HG02973 (cell line): ENCODE measurements around the gene LUC7L2.
"Not testable (repeated sequence)": the region's sequence is repeated elsewhere in the genome, so short reads cannot be mapped to it uniquely, and the experiment has no call there.

Experiments
- ATAC-seq: cut with Tn5 transposase; IDR thresholded peaks from one replicate; pipeline ENCODE4 v1.9.1; 2021; ENCODE audit warnings: moderate library complexity; ENCODE audit not compliant: unreplicated experiment

Gene LUC7L2

DNA sequence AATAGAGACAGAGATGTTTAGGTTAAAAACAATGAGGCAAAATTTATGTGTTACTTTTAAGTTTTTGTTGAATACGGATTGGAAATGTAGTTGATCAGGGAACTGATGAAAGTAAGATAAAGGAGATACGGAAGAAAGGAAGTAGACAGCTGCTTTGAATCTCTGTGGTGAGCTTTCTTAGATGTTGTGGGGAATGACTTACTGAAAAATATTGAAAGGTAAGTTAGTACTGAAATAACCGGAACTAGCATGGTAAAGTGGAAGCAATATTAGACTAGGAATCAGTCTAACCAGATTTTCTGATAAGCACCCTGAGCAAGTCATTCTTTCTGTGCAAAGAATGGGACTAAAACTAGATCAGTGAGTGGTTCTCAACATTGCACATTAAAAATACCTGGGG is 34.8 kb downstream of the LUC7L2 start:
- ATAC-seq, result no peak

DNA sequence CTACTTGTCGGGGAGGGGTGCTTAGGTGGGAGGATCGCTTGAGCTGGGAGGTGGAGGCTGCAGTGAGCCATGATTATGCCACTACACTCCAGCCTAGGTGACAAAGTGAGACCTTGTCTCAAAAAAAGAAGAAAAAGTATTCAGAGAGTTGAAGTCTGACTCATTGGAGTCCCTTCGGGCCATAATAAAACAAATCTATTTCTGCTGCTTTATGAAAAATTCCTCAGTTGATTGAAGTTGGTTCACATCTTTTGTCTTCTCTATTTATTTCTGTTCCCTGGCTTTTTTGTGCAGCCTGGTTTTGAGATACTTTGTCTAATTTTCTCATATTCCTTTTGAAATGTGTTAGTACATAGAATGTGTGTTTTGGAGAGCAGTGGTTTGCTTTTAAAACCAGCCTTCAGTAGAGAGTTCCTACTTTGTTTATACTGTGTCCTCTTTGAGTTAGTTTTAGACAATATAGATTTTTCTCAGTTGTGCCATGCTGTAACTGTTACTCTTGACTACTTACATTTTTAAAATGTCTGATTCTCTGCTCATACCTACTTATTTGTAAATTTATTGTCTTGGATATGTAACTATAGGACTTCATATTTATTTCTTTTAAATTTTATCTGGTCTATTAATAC is 36.7 kb downstream of the LUC7L2 start:
- ATAC-seq, result no peak

GRCh38 chr7:139397192-139397591 is 37.5 kb downstream of the LUC7L2 start:
- ATAC-seq, result no peak

DNA sequence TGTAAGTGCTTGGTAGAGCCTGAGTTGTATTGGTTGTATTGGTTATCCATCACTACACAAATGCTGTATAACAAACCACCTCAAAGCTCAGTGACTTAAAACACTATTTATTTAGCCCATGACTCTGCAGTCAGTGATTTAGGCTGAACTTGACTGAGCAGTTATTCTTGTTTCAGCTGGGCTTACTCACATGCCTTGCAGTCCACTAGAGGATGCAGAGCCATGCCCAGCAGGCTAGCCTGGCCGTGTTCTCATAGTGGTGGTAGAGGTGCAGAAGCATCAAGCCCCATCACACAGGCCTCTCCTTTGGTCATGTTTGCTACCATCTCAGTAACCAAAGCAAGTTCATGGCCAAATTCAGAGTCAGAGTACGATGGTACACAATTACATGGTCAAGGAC is 43.9 kb downstream of the LUC7L2 start:
- no peak for ATAC-seq

DNA sequence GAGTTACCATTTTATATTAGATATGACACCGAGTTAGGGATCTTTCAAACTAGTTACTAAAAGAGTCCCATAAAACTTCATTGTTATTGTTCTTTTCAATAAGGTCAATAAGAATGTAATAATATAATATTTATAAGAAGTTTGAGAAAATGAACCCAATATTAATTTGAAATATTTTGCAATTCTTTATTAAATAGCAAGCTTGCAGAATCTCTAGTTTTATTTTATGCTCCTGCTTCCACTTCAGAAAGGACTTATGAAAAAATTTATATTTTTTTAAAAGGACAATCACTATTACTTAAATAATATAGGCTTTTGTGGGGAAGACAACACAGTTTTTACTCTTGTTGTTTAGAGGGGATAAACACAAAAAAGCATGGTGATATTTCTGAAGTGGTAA is 47.9 kb downstream of the LUC7L2 start:
- no peak for ATAC-seq

- not testable (repeated sequence) for ATAC-seq
Observed at GRCh38 chr7:139414743-139415402, 55.2 kb downstream of the LUC7L2 start.

DNA sequence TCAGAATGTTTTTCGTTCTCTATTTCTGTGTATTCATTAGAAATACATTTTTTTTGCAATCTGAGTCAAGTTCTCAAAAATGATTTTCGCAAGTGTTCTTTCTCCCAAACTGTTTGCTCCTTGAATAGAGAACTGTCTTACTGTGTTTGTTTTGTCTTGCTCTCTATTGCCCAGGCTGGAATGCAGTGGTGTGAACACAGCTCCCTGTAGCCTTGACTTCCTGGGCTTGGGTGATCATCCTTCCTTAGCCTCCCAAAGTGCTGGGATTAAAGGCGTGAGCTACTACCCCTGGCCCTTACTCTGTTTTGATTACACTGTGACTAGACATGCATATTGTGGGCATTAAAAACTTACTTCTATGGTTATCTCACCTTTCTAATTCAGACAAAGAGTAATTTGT is 56.7 kb downstream of the LUC7L2 start:
- ATAC-seq, result no peak

GRCh38 chr7:139417478-139417877 is 57.8 kb downstream of the LUC7L2 start:
- ATAC-seq, result no peak

DNA sequence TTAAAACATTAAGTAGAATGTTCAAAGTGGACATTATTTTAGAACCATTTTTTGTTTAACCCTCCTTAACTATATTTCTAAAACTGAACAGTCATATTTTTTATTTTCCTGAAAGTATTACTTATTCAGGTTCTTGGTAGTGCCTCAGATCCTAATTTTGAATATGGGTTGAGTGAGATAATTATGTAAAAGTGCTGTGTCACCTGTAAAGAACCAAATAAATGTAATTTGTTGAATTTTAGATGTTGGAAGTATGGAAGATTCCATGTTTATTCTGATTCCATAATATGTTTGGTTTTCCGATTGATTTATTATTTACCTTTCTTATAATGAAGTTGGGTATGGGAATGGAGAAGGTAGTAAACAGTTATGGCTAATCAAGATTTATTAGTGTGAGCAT is 61.4 kb downstream of the LUC7L2 start:
- no peak for ATAC-seq

DNA sequence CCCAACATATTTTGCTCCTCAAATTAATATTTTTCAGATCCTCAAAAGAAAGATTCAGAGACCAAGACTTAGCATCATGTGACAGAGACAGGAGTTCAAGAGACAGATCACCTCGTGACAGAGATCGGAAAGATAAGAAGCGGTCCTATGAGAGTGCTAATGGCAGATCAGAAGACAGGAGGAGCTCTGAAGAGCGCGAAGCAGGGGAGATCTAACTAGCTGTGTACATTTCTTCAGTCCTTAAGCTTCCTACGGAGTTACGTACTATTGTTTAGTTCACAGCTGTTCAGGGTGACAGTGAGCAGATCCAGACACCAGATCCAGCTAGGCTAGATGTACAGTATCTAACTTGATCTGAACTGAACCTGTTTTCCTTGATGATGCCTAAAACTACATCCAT is 62.4 kb downstream of the LUC7L2 start:
- ATAC-seq, result no peak

GRCh38 chr7:139423091-139423490 is 63.4 kb downstream of the LUC7L2 start:
- ATAC-seq, result no peak

- ATAC-seq, result no peak
Observed at GRCh38 chr7:139424004-139424403, 64.3 kb downstream of the LUC7L2 start.

- ATAC-seq, result not testable (repeated sequence)
Observed at GRCh38 chr7:139425701-139426100, 66.0 kb downstream of the LUC7L2 start.

- ATAC-seq, result no peak
Observed at GRCh38 chr7:139426258-139427028, 66.7 kb downstream of the LUC7L2 start.

GRCh38 chr7:139427029-139427420 is 67.3 kb downstream of the LUC7L2 start:
- ATAC-seq, result no peak

GRCh38 chr7:139427788-139428187 is 68.1 kb downstream of the LUC7L2 start:
- ATAC-seq, result no peak

- ATAC-seq, result not testable (repeated sequence)
Observed at GRCh38 chr7:139429735-139430134, 70.0 kb downstream of the LUC7L2 start.

GRCh38 chr7:139430443-139430842 is 70.7 kb downstream of the LUC7L2 start:
- no peak for ATAC-seq

- ATAC-seq, result no peak
Observed at GRCh38 chr7:139431010-139431409, 71.3 kb downstream of the LUC7L2 start.

GRCh38 chr7:139431459-139431858 is 71.8 kb downstream of the LUC7L2 start:
- no peak for ATAC-seq

DNA sequence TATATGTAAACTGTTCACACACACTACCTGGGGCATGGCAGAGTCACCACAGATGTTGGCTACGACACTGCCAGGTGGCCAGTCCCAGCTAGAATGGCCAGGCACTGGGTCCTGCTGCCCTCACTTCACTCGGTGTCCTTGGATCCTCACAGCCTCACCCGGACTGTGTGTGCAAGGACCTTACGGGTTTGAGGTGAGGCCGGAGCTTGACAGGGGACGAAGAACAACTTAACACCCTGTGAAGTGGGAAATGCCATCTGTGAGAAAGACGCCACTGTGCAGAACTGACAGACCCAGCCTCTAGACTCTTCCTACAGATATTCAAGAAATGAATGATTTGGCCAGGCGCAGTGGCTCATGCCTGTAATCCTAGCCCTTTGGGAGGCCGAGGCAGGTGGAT is 77.1 kb downstream of the LUC7L2 start:
- ATAC-seq, result no peak

GRCh38 chr7:139439375-139439774 is 79.7 kb downstream of the LUC7L2 start:
- ATAC-seq, result no peak
